NCI-H2196 treated with DMSO at 0.1 percent for 48 hours (cell line): ENCODE measurements around the gene CAPS2.

ENCODE experiments used
- DNase-seq: peaks from one replicate; lab custom pipeline; 2025; ENCODE audit not compliant: unreplicated experiment; lab: John Stamatoyannopoulos, UW

CAPS2 gene

DNA sequence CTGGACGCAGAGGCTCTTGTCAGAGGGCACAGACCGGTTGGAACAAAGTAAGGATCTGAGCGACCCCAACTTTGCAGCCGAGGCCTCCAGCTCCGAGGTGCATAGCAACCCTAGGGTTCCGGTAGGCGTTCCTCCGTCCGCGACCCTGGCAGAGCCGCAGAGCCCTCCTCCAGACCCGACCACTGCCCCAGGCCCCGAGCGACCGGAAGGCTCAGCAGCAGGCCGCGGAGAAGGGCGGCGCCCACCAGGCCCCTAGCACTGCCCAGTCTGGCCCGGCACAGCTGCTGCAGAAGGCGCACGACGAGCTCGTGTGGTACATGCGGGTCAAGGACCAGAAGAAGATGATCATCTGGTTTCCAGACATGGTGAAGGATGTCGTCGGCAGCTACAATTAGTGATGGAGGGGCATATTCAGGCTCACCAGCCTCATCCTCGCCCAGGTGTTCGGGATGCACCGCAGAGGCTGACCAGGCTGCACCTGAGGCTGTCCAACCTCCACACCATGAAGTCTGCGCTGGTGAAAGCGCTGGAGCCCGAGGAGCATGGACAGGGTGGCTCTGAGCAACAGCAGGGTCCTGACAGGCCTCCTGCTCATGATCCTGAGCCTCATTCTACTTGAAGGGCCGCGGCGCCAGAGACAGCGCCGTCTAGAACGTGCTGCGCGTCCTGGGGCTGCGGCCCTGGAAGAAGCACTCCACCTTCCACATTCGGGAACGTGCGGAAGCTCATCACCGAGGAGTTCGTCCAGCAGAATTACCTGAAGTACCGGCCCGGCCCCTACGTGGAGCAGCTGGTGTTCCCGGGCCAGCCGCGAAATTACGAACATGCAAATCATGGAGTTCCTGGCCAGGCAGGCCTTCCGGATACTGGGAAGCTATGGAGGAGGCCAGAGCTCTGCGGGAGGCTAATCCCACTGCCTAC is 24.5 kb downstream of the CAPS2 start:
- DNase-seq = no peak

GRCh38 chr12:75302781-75303180 is 27.3 kb downstream of the CAPS2 start:
- DNase-seq = no peak

GRCh38 chr12:75302225-75302624 is 27.9 kb downstream of the CAPS2 start:
- no peak for DNase-seq

GRCh38 chr12:75294797-75295196 is 35.3 kb downstream of the CAPS2 start:
- DNase-seq = no peak

DNA sequence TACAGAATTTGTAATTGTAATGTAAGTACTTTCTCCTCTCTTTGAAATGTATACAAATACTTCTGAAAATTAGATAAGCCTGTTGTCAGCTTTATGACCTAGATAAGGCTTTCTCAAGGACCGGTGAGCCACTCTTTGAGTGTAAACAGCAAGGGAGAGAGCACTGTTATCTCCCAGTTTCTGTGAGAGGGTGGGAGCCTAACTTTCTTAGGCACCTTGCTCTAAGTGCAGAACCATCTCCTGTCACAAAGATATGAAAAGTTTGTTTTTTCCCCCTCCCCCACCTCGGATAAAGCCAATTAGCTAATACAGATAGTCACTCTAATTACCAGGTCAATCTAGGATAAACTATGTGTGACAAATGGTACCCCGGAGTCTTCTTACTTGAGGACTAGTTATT is 35.8 kb downstream of the CAPS2 start:
- no peak for DNase-seq

GRCh38 chr12:75291014-75291413 is 39.1 kb downstream of the CAPS2 start:
- no peak for DNase-seq

DNA sequence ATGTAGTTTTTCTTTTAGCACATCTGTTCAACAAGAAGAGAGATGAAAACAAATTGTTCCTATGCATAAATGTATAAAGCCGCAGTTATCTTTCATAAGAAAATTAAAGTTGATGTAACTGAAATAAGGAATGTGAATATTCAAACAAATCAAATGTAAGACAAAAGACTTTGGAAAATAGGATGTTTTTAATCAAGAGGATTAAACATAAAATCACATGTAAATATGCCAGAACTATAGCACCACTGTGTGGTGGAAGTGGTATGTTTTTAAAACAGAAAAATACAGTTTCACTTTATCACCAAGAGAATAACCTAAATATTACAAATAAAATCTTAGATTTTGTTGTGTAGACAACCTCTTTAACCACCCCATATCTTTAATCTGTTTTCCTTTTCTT is 40.4 kb downstream of the CAPS2 start:
- DNase-seq = no peak

- DNase-seq = no peak
Observed at GRCh38 chr12:75288860-75289259, 41.3 kb downstream of the CAPS2 start.

DNA sequence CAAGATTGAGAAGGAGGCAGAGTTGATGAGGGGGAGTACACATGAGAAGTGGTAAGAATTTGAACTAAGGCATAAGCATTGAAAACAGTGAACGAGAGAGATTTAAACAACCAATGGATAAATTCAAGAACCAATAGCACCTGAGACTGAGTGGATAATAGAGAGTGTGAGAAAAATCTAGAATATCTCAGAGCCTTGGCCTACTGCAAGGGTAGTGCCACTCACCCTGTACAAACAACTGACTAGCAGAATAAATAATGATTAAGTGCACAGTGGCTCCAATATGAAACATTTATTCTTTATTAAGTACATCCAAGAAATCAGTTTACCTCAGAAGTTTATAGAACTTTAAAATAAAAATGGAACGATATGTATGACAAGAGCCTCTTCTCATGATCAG is 54.4 kb downstream of the CAPS2 start:
- no peak for DNase-seq

DNA sequence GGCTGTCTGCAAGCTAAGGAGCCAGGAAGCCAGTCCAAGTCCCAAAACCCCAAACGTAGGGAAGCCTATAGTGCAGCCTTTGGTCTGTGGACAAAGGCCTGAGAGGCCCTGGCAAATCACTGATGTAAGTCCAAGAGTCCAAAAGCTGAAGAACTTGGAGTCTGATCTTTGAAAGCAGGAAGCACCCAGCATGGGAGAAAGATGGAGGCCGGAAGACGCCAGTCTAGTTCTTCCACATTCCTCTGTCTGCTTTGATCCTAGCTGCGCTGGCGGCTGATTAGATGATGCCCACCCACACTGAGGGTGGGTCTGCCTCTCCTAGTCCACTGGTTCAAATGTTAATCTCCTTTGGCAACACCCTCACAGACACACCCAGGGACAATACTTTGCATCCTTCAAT is 58.5 kb downstream of the CAPS2 start:
- no peak for DNase-seq

DNA sequence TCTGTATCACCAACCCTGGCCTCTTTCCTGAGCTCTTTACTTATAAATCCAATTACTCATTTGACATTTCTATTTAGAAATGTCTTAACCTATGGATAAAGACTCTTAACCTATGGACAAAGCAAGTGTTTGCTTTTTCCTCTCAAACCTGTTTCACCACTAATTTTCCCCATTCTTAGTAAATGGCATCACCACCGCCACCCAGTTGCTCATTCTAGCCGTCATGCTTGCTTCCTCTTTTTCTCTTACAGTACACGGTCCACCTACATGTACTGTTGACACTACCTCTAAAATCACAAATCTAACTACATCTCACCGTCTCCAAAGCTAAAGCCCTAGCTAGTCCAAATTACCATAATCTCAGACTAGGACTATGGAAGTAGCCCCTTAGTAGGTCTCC is 60.0 kb downstream of the CAPS2 start:
- DNase-seq = no peak

- DNase-seq = no peak
Observed at GRCh38 chr12:75269209-75269608, 60.9 kb downstream of the CAPS2 start.

DNA sequence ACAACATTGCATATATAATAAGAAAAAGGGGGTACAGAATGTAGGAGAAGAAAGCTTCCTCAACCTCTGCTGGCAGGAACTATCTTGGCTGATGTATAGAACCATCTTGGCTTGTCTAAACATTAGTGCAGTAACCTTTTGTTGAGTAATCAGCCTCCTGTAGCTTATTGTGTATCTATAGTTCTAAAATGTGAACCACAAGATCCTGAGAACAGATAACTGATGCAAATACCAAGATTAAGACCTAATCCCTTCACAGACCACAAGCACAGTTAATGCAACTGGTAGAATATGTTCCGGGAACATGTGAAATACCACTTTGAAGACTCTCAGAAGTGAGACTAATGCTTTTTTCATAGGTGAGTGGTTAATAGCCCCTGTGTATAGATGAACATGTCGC is 69.8 kb downstream of the CAPS2 start:
- DNase-seq = no peak

DNA sequence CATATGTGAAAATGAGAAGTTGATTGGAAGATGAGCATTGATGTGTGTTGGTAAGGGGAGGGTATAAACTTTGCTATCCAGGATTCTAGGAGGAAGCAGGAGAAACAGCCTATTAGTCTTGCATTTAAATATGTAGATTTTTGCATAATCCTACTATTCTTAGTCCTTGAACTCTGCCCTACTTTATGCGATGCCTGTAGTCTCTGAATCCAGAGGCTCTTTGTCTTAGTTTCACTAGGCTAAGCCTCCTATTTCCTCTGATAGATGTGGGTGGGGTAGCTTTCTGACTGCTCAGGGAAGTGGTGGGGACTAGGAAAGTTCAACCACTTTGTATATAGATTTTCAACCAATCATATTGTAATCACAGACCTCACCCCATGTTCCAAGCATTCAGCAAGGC is 71.0 kb downstream of the CAPS2 start:
- DNase-seq = no peak

GRCh38 chr12:75257510-75257909 is 72.6 kb downstream of the CAPS2 start:
- DNase-seq = no peak

GRCh38 chr12:75245108-75245507 is 85.0 kb downstream of the CAPS2 start:
- DNase-seq = no peak

GRCh38 chr12:75239987-75240386 is 90.1 kb downstream of the CAPS2 start:
- no peak for DNase-seq

DNA sequence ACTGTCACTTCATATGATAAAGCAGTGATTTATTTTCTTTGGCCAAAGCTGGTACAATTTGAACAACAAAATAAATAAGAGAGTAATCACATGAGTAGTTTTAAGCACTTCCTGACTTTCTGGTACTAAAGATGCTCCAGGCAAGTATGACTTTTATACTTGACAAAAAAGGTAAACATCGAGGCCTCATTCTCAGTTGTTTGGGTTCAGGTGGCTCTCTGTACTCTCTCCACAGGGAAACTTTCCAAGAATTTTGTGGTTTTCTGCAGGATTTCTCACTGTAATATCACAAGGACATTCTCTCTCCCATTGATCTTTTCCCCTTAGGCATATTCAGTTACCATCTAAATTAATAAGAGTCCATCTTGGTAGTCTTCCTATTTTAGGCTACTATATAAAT is 93.9 kb downstream of the CAPS2 start:
- DNase-seq = no peak

GRCh38 chr12:75227132-75227531 is 103.0 kb downstream of the CAPS2 start:
- DNase-seq = no peak
